Measurements from ENCODE around the gene ERP27. TPM values are rescaled to one million over a fixed set of nuclear protein-coding genes. Genes with fewer than 3 reads are reported as not detected.

The ERP27 gene
- total RNA-seq, 4 donors from 2014 or later, result 0.47 to 3.5 (median 1.6) TPM

DNA sequence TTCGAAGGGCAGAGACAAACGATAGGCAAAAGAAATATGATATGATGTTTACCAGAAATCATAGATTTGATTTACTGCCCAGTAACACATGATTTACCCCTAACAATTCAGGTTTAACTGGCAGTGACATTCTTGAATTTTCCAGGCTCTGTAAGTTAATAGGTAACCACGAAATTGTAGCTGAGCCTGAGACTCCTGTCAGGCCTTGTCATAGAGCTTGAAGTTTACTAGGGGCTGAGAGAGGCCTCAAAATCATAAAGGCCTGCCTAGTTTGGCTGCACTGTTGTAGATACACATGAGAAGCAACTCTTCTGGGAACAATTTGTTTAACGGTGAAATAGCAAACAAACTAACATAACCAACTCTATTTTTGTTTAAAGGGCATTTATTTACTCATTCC, 3.3 kb downstream of the ERP27 start:
- 70 to 75% methylated on average over 4 of the region's 4 CpGs for WGBS, 2 donors
- no peak for DNase-seq (ENCODE audit: low spot score in 2 of 2)

GRCh38 chr12:14934511-14934910, 3.8 kb downstream of the ERP27 start:
- intact Hi-C loops (cut with DNase I; ENCODE audit: low total_unique reads), result no loop called here
- WGBS, 2 donors, result 80 to 86% methylated on average over 2 of the region's 2 CpGs
- H3K4me3 ChIP-seq (ENCODE audit: low read depth, poor library complexity, severe bottlenecking), result no peak overlapping the region
- TF ChIP-seq, protein P1, sequence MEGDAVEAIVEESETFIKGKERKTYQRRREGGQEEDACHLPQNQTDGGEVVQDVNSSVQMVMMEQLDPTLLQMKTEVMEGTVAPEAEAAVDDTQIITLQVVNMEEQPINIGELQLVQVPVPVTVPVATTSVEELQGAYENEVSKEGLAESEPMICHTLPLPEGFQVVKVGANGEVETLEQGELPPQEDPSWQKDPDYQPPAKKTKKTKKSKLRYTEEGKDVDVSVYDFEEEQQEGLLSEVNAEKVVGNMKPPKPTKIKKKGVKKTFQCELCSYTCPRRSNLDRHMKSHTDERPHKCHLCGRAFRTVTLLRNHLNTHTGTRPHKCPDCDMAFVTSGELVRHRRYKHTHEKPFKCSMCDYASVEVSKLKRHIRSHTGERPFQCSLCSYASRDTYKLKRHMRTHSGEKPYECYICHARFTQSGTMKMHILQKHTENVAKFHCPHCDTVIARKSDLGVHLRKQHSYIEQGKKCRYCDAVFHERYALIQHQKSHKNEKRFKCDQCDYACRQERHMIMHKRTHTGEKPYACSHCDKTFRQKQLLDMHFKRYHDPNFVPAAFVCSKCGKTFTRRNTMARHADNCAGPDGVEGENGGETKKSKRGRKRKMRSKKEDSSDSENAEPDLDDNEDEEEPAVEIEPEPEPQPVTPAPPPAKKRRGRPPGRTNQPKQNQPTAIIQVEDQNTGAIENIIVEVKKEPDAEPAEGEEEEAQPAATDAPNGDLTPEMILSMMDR (IDR thresholded peaks at IDR 0.05), result no peak
- no peak for TF ChIP-seq POLR2A (IDR thresholded peaks at IDR 0.05)
- no peak for DNase-seq (ENCODE audit: low spot score in 2 of 2)

More for the DNA sequence above, 3.3 kb downstream of the ERP27 start:
- intact Hi-C loops (cut with DNase I; ENCODE audit: low total_unique reads), result no loop called here
- TF ChIP-seq POLR2A (IDR thresholded peaks at IDR 0.05), result no peak
- TF ChIP-seq, protein P1 (IDR thresholded peaks at IDR 0.05), result no peak
- H3K4me3 ChIP-seq (ENCODE audit: low read depth, poor library complexity, severe bottlenecking), result no peak overlapping the region

GRCh38 chr12:14931791-14932560, 6.4 kb downstream of the ERP27 start:
- 89 to 92% methylated on average over 7 of the region's 7 CpGs for WGBS, 2 donors
- no peak for DNase-seq (ENCODE audit: low spot score in 2 of 2)
- no peak overlapping the region for H3K4me3 ChIP-seq (ENCODE audit: low read depth, poor library complexity, severe bottlenecking)
- intact Hi-C loops (cut with DNase I; ENCODE audit: low total_unique reads), result no loop called here
- TF ChIP-seq, protein P1 (IDR thresholded peaks at IDR 0.05), result no peak
- no peak for TF ChIP-seq POLR2A (IDR thresholded peaks at IDR 0.05)

GRCh38 chr12:14931359-14931758, 7.0 kb downstream of the ERP27 start:
- no peak for DNase-seq (ENCODE audit: low spot score in 2 of 2)
- no peak for TF ChIP-seq POLR2A (IDR thresholded peaks at IDR 0.05)
- TF ChIP-seq, protein P1 (IDR thresholded peaks at IDR 0.05), result no peak
- WGBS, 2 donors, result 64 to 65% methylated on average over 4 of the region's 4 CpGs
- H3K4me3 ChIP-seq (ENCODE audit: low read depth, poor library complexity, severe bottlenecking), result no peak overlapping the region
- intact Hi-C loops (cut with DNase I; ENCODE audit: low total_unique reads), result no loop called here

DNA sequence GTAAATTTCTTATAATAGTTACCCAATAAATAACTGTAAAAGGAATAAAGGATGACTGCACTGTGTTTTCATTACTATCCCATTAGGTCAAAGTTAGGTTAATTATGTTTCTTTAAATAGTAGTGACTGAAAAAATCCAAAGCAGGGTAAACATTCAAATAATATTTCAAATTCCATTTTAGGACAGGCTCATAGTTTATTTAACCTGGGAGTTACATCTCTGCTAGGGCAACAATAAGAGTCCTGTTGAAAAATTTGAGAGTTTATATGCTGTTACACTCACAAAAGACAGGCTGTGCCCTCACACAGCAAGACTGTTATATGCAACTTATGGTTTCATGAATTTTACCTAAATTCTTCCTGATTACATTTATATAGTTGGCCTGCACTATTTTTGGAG, 8.0 kb downstream of the ERP27 start:
- no peak for TF ChIP-seq POLR2A (IDR thresholded peaks at IDR 0.05)
- TF ChIP-seq, protein P1 (IDR thresholded peaks at IDR 0.05), result no peak
- no peak for DNase-seq (ENCODE audit: low spot score in 2 of 2)
- no peak overlapping the region for H3K4me3 ChIP-seq (ENCODE audit: low read depth, poor library complexity, severe bottlenecking)
- intact Hi-C loops (cut with DNase I; ENCODE audit: low total_unique reads), result no loop called here

- DNase-seq (ENCODE audit: low spot score in 2 of 2), result no peak
- WGBS, 2 donors, result 28% methylated on average over 4 of the region's 4 CpGs
- no peak overlapping the region for H3K4me3 ChIP-seq (ENCODE audit: low read depth, poor library complexity, severe bottlenecking)
- intact Hi-C loops (cut with DNase I; ENCODE audit: low total_unique reads), result no loop called here
- TF ChIP-seq POLR2A (IDR thresholded peaks at IDR 0.05), result no peak
- TF ChIP-seq, protein P1 (IDR thresholded peaks at IDR 0.05), result no peak
Observed at GRCh38 chr12:14928931-14929330, 9.4 kb downstream of the ERP27 start.
